ENCODE measurements around the gene CTDSPL2. TPM values are rescaled to one million over a fixed set of nuclear protein-coding genes. Genes with fewer than 3 reads are reported as not detected.
A peak's percentile ranks its signal among the peaks of the same experiment; 100 is the strongest.
"Not testable (repeated sequence)": the region's sequence is repeated elsewhere in the genome, so short reads cannot be mapped to it uniquely, and the experiment has no call there.

The CTDSPL2 gene
- total RNA-seq, 1 donor from 2014 or later = 41.7 TPM

DNA sequence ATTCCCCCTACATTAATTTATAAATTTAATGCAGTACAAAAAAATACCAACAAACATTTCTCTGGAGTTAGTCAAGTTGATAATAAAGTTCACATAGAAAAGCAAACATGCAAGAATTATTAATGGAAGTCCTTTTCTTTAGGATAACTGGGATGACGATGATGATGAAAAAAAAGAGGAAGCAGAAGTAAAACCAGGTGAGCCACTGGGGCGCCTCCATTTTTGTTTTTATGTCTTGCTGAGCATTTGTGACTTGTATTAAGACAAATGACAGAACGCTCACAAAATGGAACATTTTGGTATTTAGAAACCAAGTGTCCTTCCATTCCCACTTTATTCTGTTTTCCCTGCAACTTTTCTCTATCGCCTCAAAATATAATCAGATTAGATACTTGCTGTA, 123.3 kb downstream of the CTDSPL2 start:
- peaks cover 24% of the 10 kb centered on the region for H3K4me1 Mint-ChIP-seq (ENCODE audit: low read depth)

DNA sequence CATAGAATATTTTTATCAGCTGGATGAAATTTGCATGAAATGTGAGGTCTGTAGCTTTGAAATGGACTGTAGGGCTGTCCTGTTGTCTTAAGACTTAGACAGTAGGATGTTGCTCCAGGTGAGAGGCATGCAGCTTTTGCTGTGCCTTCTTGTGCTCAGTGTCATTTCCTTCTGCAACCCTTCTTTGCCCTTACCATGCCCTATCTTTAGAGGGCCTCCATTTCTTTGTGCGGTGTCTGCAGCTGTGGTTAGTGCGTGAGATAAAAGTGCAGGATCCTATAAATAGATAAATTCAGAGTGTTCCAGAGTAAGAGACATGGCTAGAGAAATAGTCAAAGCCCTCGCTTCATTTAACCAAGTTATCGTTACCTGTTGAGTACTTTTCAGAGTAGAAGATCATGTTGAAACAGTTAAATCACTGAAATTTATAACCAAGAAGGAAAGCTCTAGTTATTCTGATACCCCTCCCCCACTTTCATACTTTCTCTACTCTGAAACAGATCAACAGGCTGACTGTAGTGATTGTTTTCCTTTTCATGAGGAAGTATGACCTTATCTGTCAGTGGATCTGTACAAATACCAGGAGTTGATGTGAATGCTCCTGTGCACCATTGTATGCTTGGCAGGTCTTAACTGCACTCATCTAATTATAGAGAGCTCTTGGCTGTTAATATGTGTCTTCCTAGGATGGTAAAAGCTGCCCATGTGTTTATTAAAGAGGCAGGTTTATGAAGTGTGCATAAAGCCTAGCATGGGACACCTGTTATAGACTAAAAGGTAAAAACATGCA, 127.7 kb downstream of the CTDSPL2 start:
- peaks cover 11% of the 10 kb centered on the region for H3K4me1 Mint-ChIP-seq (ENCODE audit: low read depth)
- H3K36me3 Mint-ChIP-seq (ENCODE audit: low read depth) = peaks cover 26% of the 10 kb centered on the region
- no peak overlapping the region for H3K27ac Mint-ChIP-seq (ENCODE audit: unreplicated experiment)
- no peaks in the 10 kb centered on the region for H3K9me3 Mint-ChIP-seq (ENCODE audit: low read depth)
- TF ChIP-seq, protein P1, sequence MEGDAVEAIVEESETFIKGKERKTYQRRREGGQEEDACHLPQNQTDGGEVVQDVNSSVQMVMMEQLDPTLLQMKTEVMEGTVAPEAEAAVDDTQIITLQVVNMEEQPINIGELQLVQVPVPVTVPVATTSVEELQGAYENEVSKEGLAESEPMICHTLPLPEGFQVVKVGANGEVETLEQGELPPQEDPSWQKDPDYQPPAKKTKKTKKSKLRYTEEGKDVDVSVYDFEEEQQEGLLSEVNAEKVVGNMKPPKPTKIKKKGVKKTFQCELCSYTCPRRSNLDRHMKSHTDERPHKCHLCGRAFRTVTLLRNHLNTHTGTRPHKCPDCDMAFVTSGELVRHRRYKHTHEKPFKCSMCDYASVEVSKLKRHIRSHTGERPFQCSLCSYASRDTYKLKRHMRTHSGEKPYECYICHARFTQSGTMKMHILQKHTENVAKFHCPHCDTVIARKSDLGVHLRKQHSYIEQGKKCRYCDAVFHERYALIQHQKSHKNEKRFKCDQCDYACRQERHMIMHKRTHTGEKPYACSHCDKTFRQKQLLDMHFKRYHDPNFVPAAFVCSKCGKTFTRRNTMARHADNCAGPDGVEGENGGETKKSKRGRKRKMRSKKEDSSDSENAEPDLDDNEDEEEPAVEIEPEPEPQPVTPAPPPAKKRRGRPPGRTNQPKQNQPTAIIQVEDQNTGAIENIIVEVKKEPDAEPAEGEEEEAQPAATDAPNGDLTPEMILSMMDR (IDR thresholded peaks at IDR 0.05) = no peak
- H3K4me3 Mint-ChIP-seq (ENCODE audit: unreplicated experiment) = no peak overlapping the region
- DNase-seq (ENCODE audit: low spot score) = no peak
- H3K27me3 Mint-ChIP-seq (ENCODE audit: low read depth) = no peaks in the 10 kb centered on the region

More for the DNA sequence above, 123.3 kb downstream of the CTDSPL2 start:
- H3K4me3 Mint-ChIP-seq (ENCODE audit: unreplicated experiment) = no peak overlapping the region
- TF ChIP-seq, protein P1 (IDR thresholded peaks at IDR 0.05) = peak; percentile 31
- no peaks in the 10 kb centered on the region for H3K9me3 Mint-ChIP-seq (ENCODE audit: low read depth)
- no peak for DNase-seq (ENCODE audit: low spot score)
- H3K27ac Mint-ChIP-seq (ENCODE audit: unreplicated experiment) = no peak overlapping the region
- peaks cover 14% of the 10 kb centered on the region for H3K36me3 Mint-ChIP-seq (ENCODE audit: low read depth)
- no peaks in the 10 kb centered on the region for H3K27me3 Mint-ChIP-seq (ENCODE audit: low read depth)

DNA sequence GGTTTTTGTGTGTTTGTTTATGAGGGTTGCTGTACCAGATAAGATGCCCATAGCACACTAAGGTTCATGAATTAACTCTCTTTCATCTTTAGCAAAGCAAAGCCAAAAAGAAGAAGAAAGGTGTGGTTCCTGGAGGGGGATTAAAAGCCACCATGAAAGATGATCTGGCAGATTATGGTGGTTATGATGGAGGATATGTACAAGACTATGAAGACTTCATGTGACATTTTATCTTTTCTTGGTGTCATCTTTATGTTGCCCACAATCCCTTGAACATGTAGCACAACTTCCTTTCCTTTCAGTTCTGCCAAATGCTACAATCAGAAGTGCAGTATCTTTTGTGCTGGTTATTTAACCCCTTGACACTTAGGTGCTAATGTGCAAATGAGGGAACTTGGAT, 133.5 kb downstream of the CTDSPL2 start:
- H3K9me3 Mint-ChIP-seq (ENCODE audit: low read depth); H3K4me3 Mint-ChIP-seq (ENCODE audit: unreplicated experiment); DNase-seq (ENCODE audit: low spot score); H3K4me1 Mint-ChIP-seq (ENCODE audit: low read depth); H3K27ac Mint-ChIP-seq (ENCODE audit: unreplicated experiment); H3K27me3 Mint-ChIP-seq (ENCODE audit: low read depth): not testable (repeated sequence)
- peaks cover 42% of the 10 kb centered on the region for H3K36me3 Mint-ChIP-seq (ENCODE audit: low read depth)

DNA sequence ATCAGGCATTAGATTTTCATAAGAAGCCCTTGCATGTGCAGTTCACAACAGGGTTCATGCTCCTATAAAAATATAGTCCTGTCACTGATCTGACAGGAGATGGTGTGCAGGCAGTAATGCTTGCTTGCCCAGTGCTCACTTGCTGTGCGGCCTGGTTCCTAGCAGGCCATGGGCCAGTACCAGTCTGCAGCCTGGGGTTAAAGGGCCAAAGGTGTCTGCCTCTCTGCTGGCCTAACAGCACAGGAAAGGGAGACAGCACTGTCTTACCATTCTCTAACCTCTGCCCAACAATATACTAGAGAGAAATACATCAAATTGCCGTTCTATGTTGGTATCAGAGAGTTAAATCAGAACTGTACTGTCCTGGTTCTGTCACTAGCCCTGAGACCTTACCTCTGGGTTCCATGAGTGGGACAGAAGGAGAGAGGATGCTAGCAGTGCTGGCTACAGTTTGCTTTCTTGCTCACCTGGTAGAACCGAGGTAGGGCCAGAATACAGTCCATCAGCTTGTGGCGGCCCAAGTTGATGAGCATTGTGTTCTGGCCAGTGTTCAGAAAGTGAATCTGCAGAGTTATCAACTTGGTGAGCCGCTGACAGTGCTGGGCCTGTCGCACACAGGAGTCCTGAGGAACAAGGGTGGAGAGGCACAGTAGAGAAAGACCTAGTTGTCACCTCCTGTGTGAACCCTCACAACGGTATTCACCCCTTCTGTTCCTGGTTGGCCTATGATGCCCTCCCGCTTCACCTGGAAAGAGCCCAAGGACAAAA, 138.1 kb downstream of the CTDSPL2 start:
- Mint-ChIP-seq H3K27me3 (ENCODE audit: low read depth) (no peaks in the 10 kb centered on the region), H3K36me3 (ENCODE audit: low read depth) (peaks cover 36% of the 10 kb centered on the region), H3K27ac (ENCODE audit: unreplicated experiment) (no peak overlapping the region), H3K4me3 (ENCODE audit: unreplicated experiment) (no peak overlapping the region), H3K4me1 (ENCODE audit: low read depth) (peaks cover 6% of the 10 kb centered on the region), H3K9me3 (ENCODE audit: low read depth) (no peaks in the 10 kb centered on the region)
- DNase-seq (ENCODE audit: low spot score) = no peak
- TF ChIP-seq, protein P1 (IDR thresholded peaks at IDR 0.05) = no peak

DNA sequence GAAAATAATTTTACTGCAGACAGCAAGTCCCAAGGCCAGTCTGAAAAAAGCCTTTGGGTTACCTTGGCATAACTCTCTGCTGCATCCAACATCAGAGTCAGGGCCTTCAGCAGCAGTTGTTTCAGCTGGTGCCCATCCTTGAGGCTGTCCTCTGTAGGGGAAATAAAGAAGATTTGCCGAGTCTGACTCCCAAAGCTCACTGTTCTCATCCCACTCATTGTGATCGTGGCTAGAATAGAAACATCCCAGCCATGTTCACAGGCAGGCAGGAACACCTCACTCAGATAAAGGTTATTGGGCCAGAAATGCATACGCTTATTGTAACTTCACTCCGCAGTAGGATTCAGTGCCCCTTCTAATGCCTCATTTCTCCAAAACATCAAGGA, 138.7 kb downstream of the CTDSPL2 start:
- H3K9me3 Mint-ChIP-seq (ENCODE audit: low read depth) = no peaks in the 10 kb centered on the region
- H3K36me3 Mint-ChIP-seq (ENCODE audit: low read depth) = peaks cover 35% of the 10 kb centered on the region
- no peak for DNase-seq (ENCODE audit: low spot score)
- H3K4me1 Mint-ChIP-seq (ENCODE audit: low read depth) = peaks cover 6% of the 10 kb centered on the region
- H3K27ac Mint-ChIP-seq (ENCODE audit: unreplicated experiment) = no peak overlapping the region
- no peak overlapping the region for H3K4me3 Mint-ChIP-seq (ENCODE audit: unreplicated experiment)
- TF ChIP-seq, protein P1 (IDR thresholded peaks at IDR 0.05) = no peak
- no peaks in the 10 kb centered on the region for H3K27me3 Mint-ChIP-seq (ENCODE audit: low read depth)
